OCI-LY3 (cell line): ENCODE results near the gene EPHB1.

ENCODE experiments used
- EZH2phosphoT487 ChIP-seq: fragments of 200-600 bp; shearing (Covaris generic); IDR thresholded peaks from 2 replicates; pipeline ENCODE4 v1.6.1; 2018; ENCODE audit warnings: antibody characterized with exemption, mixed run types, low read depth
- TF ChIP-seq, protein P1 (sequence below): fragments of 200-600, 300-600 bp; sonication (generic); IDR thresholded peaks from 2 replicates; pipeline ENCODE4 v1.5.1; 2014; ENCODE audit warnings: antibody characterized with exemption, low read length, low read depth

DNA sequence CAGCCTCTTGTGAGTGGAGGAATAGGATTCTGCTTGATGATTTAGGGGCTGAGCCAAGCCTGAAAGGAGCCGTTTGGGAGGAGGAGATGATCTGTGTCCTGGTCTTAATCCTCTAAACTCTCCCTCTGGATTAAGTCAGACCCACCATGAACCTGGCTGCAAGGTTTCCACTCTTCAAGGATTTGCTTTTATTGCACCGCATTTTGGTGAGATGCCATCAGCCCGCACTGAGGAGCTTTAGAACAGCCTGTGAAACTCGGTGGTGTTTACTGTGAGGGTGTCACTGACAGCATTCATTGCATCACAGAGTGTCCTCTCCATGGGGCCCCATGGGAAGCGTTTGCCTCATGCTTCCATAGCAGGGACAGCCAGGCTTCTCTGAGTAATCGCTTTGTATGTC is 59.2 kb downstream of the EPHB1 start:
- TF ChIP-seq, protein P1, sequence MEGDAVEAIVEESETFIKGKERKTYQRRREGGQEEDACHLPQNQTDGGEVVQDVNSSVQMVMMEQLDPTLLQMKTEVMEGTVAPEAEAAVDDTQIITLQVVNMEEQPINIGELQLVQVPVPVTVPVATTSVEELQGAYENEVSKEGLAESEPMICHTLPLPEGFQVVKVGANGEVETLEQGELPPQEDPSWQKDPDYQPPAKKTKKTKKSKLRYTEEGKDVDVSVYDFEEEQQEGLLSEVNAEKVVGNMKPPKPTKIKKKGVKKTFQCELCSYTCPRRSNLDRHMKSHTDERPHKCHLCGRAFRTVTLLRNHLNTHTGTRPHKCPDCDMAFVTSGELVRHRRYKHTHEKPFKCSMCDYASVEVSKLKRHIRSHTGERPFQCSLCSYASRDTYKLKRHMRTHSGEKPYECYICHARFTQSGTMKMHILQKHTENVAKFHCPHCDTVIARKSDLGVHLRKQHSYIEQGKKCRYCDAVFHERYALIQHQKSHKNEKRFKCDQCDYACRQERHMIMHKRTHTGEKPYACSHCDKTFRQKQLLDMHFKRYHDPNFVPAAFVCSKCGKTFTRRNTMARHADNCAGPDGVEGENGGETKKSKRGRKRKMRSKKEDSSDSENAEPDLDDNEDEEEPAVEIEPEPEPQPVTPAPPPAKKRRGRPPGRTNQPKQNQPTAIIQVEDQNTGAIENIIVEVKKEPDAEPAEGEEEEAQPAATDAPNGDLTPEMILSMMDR: no peak
- no peak for TF ChIP-seq EZH2phosphoT487
